ENCODE results near the gene DEFB132.

- TF ChIP-seq CTCF (IDR thresholded peaks at IDR 0.05 in 4 of 5, conservative IDR thresholded peaks at IDR 0.05 in 1 of 5) (no peak), POLR2A (IDR thresholded peaks at IDR 0.05) (no peak)
Measured at GRCh38 chr20:273884-274283, 16.4 kb downstream of the DEFB132 start.

Measured in gastrocnemius medialis (tissue), 4 donors.